Fibroblast of the aortic adventitia (primary cell): Measurements from ENCODE around the gene MTG2. TPM values are rescaled to one million over a fixed set of nuclear protein-coding genes. Genes with fewer than 3 reads are reported as not detected.
A peak's percentile ranks its signal among the peaks of the same experiment; 100 is the strongest.

Source experiments
- DNase-seq: peaks from one replicate; pipeline ENCODE4 v3.0.0-alpha.2; 2010; ENCODE audit warnings: low read depth
- H3K4me3 ChIP-seq: 2 replicates; pipeline ENCODE4 v1.5.1; 2011; ENCODE audit warnings: low read depth, mild to moderate bottlenecking, control low read depth, low read length, moderate library complexity
- CTCF ChIP-seq: IDR thresholded peaks from 2 replicates; pipeline ENCODE4 v1.5.1; 2011; ENCODE audit warnings: mild to moderate bottlenecking, low read length, control low read depth, inconsistent platforms; ENCODE audit not compliant: insufficient read depth
- total RNA-seq: library from RNA; depleted of rRNA; stranded (reverse); fragments of >200 nt; gene quantifications from 2 replicates; pipeline ENCODE4 v1.2.3, GENCODE V29; 2012; ENCODE audit warnings: low replicate concordance

MTG2 gene
- total RNA-seq, 1 donor, result 15.3 TPM

DNA sequence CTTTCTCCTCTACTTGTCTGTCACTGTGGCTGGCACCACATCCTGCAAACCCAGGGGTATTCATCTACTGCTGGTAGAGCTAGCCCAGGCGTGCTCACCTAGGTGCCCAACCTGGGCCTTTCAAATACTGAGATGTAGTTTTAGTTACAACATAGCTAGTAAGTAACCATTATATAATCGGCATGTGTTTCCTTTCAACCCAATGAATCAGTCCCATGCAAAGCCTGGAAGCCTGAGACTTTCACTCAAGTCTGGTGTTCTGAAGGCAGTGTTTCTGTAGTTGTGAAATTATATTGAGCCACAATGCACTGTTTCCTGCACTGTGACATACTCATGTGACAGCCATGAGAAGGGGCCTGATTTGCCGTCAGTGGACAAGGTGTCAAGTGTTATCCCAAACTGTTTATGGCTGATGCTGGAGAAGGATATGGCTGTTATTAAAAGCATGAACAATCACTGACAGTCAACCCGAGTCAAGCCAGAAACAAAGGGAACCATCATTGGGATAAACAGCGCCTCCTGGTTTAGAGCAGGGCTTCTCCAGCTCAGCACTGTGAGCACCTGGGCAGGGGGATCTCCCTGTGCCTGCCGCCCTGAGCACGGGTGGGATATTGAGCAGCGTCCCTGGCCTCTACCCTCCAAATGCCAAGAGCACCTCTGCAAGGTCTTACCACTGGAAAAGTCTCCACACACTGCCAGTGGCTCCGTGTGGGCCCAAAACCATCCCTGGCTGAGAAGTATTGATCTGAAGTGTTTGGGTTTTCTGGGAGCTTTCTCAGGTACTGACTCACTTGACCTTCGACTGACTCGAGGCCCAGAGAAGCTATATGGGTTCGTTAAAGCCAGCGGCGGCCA, 41.2 kb upstream of the MTG2 start:
- DNase-seq, result peak; percentile 48
- peak; percentile 51 for TF ChIP-seq CTCF
- peak overlapping the region; percentile 68 for H3K4me3 ChIP-seq

GRCh38 chr20:62142252-62143080, 40.4 kb upstream of the MTG2 start:
- no peak for DNase-seq
- H3K4me3 ChIP-seq, result peak overlapping the region; percentile 68
- no peak for TF ChIP-seq CTCF

DNA sequence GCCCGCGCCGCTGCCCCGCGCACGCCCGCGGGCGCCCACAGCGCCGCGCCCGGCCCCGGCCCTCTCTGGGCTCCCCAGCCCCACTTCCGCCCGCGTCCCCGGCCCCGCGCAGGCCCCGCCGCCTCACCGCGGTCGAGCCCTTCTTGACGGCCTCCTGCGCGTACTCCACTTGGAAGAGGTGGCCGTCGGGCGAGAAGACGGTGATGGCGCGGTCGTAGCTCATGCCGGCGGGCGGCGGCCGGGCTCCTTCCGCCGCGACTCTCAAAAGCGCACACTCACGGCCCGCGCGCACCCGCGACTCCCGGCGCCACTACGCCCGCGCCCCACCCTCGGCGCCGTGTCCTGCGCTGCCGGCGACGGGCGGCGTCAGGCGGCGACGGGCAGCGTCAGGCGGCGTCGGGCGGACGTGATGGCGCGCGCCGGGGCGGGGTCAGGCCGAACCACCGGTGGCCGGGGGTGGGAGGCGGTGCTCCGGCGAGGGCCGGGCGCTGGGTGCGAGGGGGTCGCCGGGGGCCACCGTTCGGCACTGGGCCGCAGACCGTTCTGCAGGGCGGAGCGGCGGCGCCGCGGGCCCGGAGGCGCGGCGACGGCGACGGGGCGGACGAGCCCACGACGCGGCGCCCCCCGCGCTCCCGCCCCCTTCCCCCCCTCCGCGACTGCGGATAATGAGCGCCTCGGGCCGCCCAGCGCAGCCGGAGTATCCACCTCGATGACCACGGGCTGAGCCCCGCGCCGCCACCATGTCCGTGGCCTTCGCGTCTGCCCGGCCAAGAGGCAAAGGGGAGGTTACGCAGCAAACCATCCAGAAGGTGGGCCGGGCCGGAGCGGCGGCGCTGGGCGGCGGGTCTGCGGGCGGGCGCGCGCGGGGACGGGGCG, 39.5 kb upstream of the MTG2 start, which contains the start of the genes PSMA7 and SS18L1:
Gene PSMA7, minus strand, starts transcription at position 314 of the 876 bp plus-strand sequence. Its CDS starts 91 bp downstream, at position 223.
Gene SS18L1, plus strand, starts transcription at position 689 of the 876 bp plus-strand sequence. Its CDS starts 52 bp downstream, at position 741.
- peak; percentile 78 for DNase-seq
- TF ChIP-seq CTCF, result no peak
- peak within 1 kb of the TSS; percentile 77 for H3K4me3 ChIP-seq

GRCh38 chr20:62143957-62144825, 38.6 kb upstream of the MTG2 start:
- H3K4me3 ChIP-seq, result peak overlapping the region; percentile 77
- no peak for TF ChIP-seq CTCF
- DNase-seq, result peak; percentile 59

GRCh38 chr20:62145688-62146018, 37.2 kb upstream of the MTG2 start:
- no peak for TF ChIP-seq CTCF
- DNase-seq, result no peak
- no peak overlapping the region for H3K4me3 ChIP-seq
